Measurements from ENCODE around the gene VWDE.

DNA sequence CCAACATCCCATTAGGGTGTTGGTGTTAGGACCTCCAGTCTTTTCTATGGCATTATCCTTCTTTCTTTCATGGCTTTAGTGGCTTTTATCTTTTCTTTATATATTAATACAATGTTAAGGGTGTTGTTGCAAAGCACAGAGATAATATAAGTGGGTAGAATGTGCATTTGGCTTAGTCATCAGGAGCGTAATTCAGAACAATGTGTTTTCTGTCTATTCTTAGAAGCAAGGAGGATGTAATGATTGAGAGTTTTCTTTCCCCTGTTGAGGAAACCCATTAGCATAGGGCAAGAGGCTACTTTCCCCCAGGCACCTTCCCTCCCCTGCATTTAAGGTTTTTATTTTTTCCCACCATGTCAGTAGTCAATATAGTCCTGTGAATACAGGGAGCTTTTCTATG, 112.9 kb downstream of the VWDE start:
- TF ChIP-seq POLR2AphosphoS5 (IDR thresholded peaks at IDR 0.05), result no peak
- TF ChIP-seq, protein P1, sequence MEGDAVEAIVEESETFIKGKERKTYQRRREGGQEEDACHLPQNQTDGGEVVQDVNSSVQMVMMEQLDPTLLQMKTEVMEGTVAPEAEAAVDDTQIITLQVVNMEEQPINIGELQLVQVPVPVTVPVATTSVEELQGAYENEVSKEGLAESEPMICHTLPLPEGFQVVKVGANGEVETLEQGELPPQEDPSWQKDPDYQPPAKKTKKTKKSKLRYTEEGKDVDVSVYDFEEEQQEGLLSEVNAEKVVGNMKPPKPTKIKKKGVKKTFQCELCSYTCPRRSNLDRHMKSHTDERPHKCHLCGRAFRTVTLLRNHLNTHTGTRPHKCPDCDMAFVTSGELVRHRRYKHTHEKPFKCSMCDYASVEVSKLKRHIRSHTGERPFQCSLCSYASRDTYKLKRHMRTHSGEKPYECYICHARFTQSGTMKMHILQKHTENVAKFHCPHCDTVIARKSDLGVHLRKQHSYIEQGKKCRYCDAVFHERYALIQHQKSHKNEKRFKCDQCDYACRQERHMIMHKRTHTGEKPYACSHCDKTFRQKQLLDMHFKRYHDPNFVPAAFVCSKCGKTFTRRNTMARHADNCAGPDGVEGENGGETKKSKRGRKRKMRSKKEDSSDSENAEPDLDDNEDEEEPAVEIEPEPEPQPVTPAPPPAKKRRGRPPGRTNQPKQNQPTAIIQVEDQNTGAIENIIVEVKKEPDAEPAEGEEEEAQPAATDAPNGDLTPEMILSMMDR (IDR thresholded peaks at IDR 0.05), result no peak
- no peak for TF ChIP-seq POLR2A (IDR thresholded peaks at IDR 0.05)
- no peak for TF ChIP-seq EP300 (IDR thresholded peaks at IDR 0.05)

Data from upper lobe of left lung (tissue), 4 donors.